Karpas-422 (cell line): ENCODE data around the gene PHOSPHO1. TPM values are rescaled to one million over a fixed set of nuclear protein-coding genes. Genes with fewer than 3 reads are reported as not detected.
"Not testable (repeated sequence)": the region's sequence is repeated elsewhere in the genome, so short reads cannot be mapped to it uniquely, and the experiment has no call there.

Experiments used
- DNase-seq: peaks from one replicate; pipeline ENCODE4 v3.0.0-alpha.2; 2015
- H2AFZ ChIP-seq: fragments of 200-600 bp; sonication (generic); 2 replicates; pipeline ENCODE4 v1.6.1; 2014; ENCODE audit warnings: antibody characterized with exemption, low read length, mixed read lengths
- H3K27ac ChIP-seq: fragments of 200-600 bp; sonication (generic); 2 replicates; pipeline ENCODE4 v1.5.1; 2014; ENCODE audit warnings: mild to moderate bottlenecking, low read length, moderate library complexity
- H3K27me3 ChIP-seq: fragments of 200-600 bp; sonication (generic); 2 replicates; pipeline ENCODE4 v1.6.1; 2014; ENCODE audit warnings: low read length, mixed read lengths
- H3K36me3 ChIP-seq: fragments of 200-600 bp; sonication (generic); 2 replicates; pipeline ENCODE4 v1.6.1; 2014; ENCODE audit warnings: low read length, mixed read lengths; ENCODE audit not compliant: insufficient read depth
- H3K4me1 ChIP-seq: fragments of 200-600 bp; sonication (generic); 2 replicates; pipeline ENCODE4 v1.6.1; 2014; ENCODE audit warnings: mild to moderate bottlenecking, low read length, mixed read lengths
- H3K4me2 ChIP-seq: fragments of 200-600 bp; sonication (generic); 2 replicates; pipeline ENCODE4 v1.6.1; 2014; ENCODE audit warnings: low read length, low read depth, mild to moderate bottlenecking; ENCODE audit not compliant: poor library complexity, severe bottlenecking
- H3K4me3 ChIP-seq: fragments of 200-600 bp; sonication (generic); 2 replicates; pipeline ENCODE4 v1.5.1; 2014; ENCODE audit warnings: mild to moderate bottlenecking, antibody characterized with exemption, low read length, mixed read lengths
- H3K79me2 ChIP-seq: fragments of 200-600 bp; sonication (generic); 2 replicates; pipeline ENCODE4 v1.6.1; 2014; ENCODE audit warnings: mild to moderate bottlenecking, low read length, mixed read lengths
- H3K9ac ChIP-seq: fragments of 200-600 bp; sonication (generic); 2 replicates; pipeline ENCODE4 v1.6.0; 2014; ENCODE audit warnings: low read length
- H3K9me2 ChIP-seq: fragments of 200-600 bp; sonication (generic), shearing (Covaris generic); replicated peaks from 2 replicates; pipeline ENCODE4 v1.6.0; 2014; ENCODE audit warnings: mild to moderate bottlenecking, low read length, moderate library complexity; ENCODE audit not compliant: insufficient read depth
- H3K9me3 ChIP-seq: fragments of 300-700, 200-600 bp; sonication (generic); 2 replicates; pipeline ENCODE4 v1.6.1; 2014; ENCODE audit warnings: low read length, mixed read lengths
- H4K20me1 ChIP-seq: fragments of 200-600 bp; sonication (generic); 2 replicates; pipeline ENCODE4 v1.6.1; 2014; ENCODE audit warnings: mild to moderate bottlenecking, antibody characterized with exemption, low read length, low read depth; ENCODE audit not compliant: insufficient read depth
- total RNA-seq: library from RNA; depleted of rRNA; stranded (reverse); fragments of >200 nt; shearing (Covaris generic); gene quantifications from 2 replicates; pipeline ENCODE4 v1.2.3, GENCODE V29; 2014; ENCODE audit warnings: low replicate concordance; rRNA removed

The PHOSPHO1 gene, protein sequence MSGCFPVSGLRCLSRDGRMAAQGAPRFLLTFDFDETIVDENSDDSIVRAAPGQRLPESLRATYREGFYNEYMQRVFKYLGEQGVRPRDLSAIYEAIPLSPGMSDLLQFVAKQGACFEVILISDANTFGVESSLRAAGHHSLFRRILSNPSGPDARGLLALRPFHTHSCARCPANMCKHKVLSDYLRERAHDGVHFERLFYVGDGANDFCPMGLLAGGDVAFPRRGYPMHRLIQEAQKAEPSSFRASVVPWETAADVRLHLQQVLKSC
- 2.3 TPM in 1 of 2 replicates, not detected in the other for total RNA-seq

DNA sequence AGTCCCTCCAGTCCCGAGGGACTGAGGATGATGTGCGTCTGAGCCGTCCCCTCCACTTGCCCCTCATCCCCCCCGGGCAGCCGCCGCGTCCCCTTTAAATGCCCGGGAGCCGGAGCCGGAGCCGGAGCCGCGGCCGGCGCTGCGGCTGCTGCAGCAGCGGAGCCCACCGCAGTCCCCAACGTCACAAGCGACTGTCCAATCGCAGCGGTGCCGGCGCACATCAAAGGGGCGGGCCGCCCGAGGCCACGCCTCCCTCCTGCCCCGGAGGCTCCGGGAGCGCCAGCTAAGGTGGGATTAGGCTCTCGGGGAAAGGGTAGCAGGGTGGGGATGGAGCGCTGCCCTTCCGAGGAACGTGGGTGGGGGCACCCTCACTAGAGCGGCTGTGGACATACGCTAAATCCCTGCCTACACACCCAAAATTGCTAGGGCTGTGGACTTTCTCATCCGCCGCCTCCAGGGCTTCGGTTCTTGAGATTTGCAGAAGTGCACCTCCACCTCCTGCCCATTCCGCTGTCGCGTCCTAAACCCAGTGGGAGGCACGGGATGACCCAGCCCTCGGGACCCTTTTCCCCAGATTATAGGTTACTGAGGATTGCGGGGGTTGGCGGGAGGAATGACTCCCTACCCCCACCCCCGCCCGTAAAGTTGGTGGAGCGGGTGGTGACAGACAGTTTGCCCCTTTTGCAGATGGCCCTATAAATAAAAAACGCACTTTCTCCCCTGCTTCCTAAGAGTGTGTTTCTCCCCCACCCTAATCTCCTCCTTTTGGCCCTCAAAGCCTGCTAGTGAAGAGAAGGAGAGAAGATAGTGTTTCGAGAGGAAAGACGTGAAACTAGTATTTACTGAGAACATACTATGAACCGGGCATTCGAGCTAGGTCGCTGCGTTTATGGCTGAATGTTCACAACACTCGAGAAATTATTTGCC, at the start of gene PHOSPHO1:
PHOSPHO1 (minus strand) TSS at position 152 of the 927 bp plus-strand sequence. CDS start 4,096 bp downstream, outside the sequence.
- Histone ChIP-seq H3K9me3 (no peaks in the 10 kb centered on the region), H3K4me1 (peaks cover 15% of the 10 kb centered on the region), H3K9me2 (no peaks in the 10 kb centered on the region), H3K4me2 (peak within 1 kb of the TSS; percentile 87), H3K36me3 (no peaks in the 10 kb centered on the region), H3K79me2 (no peaks in the 10 kb centered on the region), H2AFZ (peak within 1 kb of the TSS; percentile 1; the same call in 1 of the 2 replicates), H3K27me3 (no peaks in the 10 kb centered on the region), H3K9ac (peak within 1 kb of the TSS; percentile 53), H3K27ac (no peak within 1 kb of the TSS), H3K4me3 (peak within 1 kb of the TSS; percentile 62), H4K20me1 (no peaks in the 10 kb centered on the region; the same call in 1 of the 2 replicates)
- DNase-seq, result peak; percentile 95

DNA sequence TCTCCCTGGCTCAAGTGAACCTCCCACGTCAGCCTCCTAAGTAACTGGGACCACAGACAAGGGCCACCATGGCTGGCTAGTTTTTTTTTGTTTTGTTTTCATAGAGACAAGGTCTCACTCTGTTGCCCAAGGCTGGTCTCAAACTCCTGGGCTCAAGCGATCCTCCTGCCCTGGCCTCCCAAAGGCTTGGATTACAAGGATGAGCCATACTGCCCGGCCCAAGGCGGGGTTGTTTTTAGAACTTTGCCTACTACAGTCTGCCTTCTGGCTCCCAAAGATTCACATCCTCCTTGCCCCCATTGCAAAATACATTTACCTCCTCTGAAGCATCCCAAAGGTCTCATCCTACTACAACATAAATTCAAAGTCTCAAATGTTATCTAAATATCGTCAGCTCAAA, 49.5 kb upstream of the PHOSPHO1 start:
- Histone ChIP-seq H3K4me2 (no peak overlapping the region), H3K27ac (no peak overlapping the region)
- DNase-seq, result no peak

DNA sequence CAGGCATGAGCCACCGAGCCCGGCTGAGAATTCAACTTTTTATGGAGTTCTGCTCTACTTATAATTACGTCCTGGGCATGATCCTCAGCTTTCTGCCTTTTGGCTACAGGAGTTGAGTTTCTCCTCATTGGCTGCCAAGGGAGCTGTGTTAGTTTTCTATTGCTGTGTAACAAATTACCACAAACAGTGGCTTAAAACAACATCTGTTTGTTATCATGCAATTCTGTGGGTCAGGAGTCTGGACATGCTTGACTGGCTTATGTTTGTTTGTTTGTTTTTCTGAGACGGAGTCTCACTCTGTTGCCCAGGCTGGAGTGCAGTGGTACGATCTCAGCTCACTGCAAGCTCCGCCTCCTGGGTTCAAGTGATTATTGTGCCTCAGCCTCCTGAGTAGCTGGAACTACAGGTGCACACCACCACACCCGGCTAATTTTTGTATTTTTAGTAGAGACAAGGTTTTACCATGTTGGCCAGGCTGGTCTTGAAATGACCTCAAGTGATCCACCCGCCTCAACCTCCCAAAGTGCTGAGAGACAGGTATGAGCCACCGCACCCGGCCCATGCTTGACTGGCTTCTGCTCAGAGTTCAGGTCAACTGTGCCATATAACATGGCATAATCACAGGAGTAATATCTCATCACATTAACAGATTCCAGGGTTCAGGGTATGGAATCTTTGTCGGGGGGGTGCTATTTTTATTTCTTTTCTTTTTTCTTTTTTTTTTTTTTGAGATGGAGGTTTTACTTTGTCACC, 48.9 kb upstream of the PHOSPHO1 start:
- H3K9me2 ChIP-seq, H3K4me3 ChIP-seq, H3K4me2 ChIP-seq, H3K79me2 ChIP-seq, DNase-seq, H3K36me3 ChIP-seq, H3K9me3 ChIP-seq, H3K9ac ChIP-seq, H3K27me3 ChIP-seq, H2AFZ ChIP-seq, H3K27ac ChIP-seq, H4K20me1 ChIP-seq: not testable (repeated sequence)
- peaks cover 11% of the 10 kb centered on the region for H3K4me1 ChIP-seq

More for the DNA sequence above, 49.5 kb upstream of the PHOSPHO1 start:
- Histone ChIP-seq H3K4me1 (peaks cover 11% of the 10 kb centered on the region), H3K27me3 (no peaks in the 10 kb centered on the region), H3K79me2 (no peaks in the 10 kb centered on the region), H4K20me1 (no peaks in the 10 kb centered on the region), H2AFZ (no peak overlapping the region), H3K36me3 (no peaks in the 10 kb centered on the region), H3K4me3 (no peak overlapping the region), H3K9me2 (no peaks in the 10 kb centered on the region), H3K9me3 (no peaks in the 10 kb centered on the region), H3K9ac (no peak overlapping the region)

DNA sequence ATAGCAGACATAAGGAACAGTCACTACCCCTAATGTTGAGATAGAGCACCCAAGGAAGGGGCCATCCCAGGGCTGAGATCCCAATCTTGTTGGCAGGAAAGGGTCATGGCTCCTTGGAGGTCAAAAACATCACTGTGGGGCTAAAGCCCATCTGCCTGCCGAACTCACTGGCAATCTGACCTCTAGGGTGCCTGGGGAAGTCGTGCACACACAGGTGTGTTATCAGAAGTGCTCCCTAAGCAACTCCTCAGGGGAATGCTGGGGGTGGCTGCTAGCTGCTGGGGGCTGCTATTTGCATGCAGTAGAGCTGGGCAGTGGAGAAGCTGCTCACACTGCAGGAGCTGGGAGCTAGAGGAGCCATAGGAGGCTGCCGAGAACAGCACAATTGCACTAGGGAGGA, 47.5 kb upstream of the PHOSPHO1 start:
- H3K36me3 ChIP-seq, result no peaks in the 10 kb centered on the region
- no peaks in the 10 kb centered on the region for H3K27me3 ChIP-seq
- no peak overlapping the region for H3K4me3 ChIP-seq
- no peaks in the 10 kb centered on the region for H4K20me1 ChIP-seq
- no peaks in the 10 kb centered on the region for H3K9me2 ChIP-seq
- no peaks in the 10 kb centered on the region for H3K79me2 ChIP-seq
- H3K9ac ChIP-seq, result no peak overlapping the region; the same call in 1 of the 2 replicates
- peaks cover 11% of the 10 kb centered on the region for H3K4me1 ChIP-seq
- H3K9me3 ChIP-seq, result no peaks in the 10 kb centered on the region
- H2AFZ ChIP-seq, result no peak overlapping the region
- DNase-seq, result no peak
- H3K4me2 ChIP-seq, result peak overlapping the region; percentile 27
- H3K27ac ChIP-seq, result no peak overlapping the region

DNA sequence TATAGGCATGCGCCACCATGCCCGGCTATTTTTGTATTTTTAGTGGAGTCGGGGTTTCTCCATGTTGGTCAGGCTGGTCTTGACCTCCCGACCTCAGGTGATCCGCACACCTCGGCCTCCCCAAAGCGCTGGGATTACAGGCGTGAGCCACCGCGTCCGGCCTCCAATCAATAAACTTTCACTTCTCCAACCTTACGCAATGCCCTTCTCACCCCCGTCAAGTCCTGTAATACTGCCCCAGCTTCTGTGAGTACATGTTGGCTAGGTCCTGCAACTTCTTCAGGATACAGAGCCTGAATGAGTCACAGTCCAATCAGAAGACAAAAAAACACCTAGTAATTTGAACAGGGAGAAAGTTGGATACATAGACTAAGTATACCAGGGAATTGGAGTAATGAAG, 47.1 kb upstream of the PHOSPHO1 start:
- DNase-seq, result no peak
- no peaks in the 10 kb centered on the region for H3K36me3 ChIP-seq
- no peaks in the 10 kb centered on the region for H4K20me1 ChIP-seq
- no peaks in the 10 kb centered on the region for H3K79me2 ChIP-seq
- no peaks in the 10 kb centered on the region for H3K9me2 ChIP-seq
- no peak overlapping the region for H3K9ac ChIP-seq
- no peak overlapping the region for H3K27ac ChIP-seq
- no peak overlapping the region for H2AFZ ChIP-seq
- peaks cover 11% of the 10 kb centered on the region for H3K4me1 ChIP-seq
- H3K4me2 ChIP-seq, result peak overlapping the region; percentile 27
- H3K9me3 ChIP-seq, result no peaks in the 10 kb centered on the region
- H3K27me3 ChIP-seq, result no peaks in the 10 kb centered on the region
- H3K4me3 ChIP-seq, result no peak overlapping the region

DNA sequence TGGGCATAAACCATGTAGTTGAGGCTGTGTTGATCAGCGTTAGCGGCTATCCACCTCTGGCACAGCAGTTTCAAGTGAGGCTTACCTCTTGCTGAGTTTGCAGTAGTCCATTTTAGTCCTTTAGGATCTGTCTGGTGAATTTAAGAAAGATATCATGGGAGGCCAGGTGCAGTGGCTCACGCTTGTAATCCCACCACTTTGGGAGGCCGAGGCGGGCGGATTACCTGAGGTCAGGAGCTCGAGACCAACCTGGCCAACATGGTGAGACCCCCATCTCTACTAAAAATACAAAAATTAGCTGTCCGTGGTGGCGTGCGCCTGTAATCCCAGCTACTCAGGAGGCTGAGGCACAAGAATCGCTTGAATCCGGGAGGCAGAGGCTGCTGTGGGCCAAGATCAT, 45.4 kb upstream of the PHOSPHO1 start:
- peaks cover 11% of the 10 kb centered on the region for H3K4me1 ChIP-seq
- not testable (repeated sequence) for DNase-seq, H3K27ac ChIP-seq

DNA sequence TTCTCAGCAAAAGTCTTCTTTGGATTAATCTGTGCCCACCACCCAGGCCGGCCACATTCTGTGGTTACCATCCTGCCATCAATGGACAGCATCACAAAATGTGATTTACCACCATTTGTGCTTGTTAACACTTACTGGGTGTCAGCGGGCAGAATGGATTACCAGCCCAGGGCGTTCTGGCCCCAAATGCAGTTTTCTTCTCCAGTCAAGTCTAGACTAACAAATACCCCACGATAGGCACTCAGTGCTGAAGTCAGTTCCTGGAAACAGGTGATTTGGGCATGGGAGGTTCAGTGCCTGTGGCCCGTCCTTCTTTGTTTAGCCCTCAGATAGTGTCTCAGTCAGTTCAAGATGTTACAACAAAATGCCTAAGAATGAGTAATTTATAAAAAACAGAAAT, 38.8 kb upstream of the PHOSPHO1 start:
- Histone ChIP-seq H3K36me3 (no peaks in the 10 kb centered on the region), H3K27ac (no peak overlapping the region), H2AFZ (no peak overlapping the region), H3K4me1 (no peaks in the 10 kb centered on the region), H3K27me3 (no peaks in the 10 kb centered on the region), H3K9me3 (no peaks in the 10 kb centered on the region), H3K9ac (no peak overlapping the region), H3K9me2 (no peaks in the 10 kb centered on the region), H3K79me2 (no peaks in the 10 kb centered on the region), H3K4me3 (no peak overlapping the region), H4K20me1 (no peaks in the 10 kb centered on the region), H3K4me2 (no peak overlapping the region)
- no peak for DNase-seq

More for the DNA sequence above, 45.4 kb upstream of the PHOSPHO1 start:
- not testable (repeated sequence) for H3K4me3 ChIP-seq, H3K27me3 ChIP-seq, H3K9ac ChIP-seq, H3K79me2 ChIP-seq, H3K9me2 ChIP-seq, H2AFZ ChIP-seq, H3K36me3 ChIP-seq, H3K4me2 ChIP-seq, H4K20me1 ChIP-seq, H3K9me3 ChIP-seq

DNA sequence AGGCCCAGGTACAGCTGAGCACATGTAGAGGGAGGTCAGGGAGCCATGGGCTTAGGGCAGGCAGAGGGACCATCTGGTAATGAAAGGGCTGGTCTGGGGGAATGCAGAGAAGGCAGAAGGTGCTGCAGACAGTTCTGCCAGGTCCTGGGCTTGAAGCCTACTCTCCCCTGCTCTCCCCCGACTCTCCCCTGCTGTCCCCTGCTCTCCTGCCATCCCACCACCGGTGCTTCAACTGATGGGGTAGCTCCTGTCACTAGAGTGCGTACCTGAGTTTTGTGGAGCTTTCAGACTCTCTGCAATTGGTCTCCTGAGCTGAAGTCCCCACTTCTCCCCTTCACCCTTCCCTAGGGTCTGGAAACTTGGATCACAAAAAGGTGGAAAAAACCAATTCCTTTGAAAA, 37.3 kb upstream of the PHOSPHO1 start:
- Histone ChIP-seq H4K20me1 (no peaks in the 10 kb centered on the region), H3K9me2 (no peaks in the 10 kb centered on the region), H3K4me2 (no peak overlapping the region), H3K27ac (no peak overlapping the region), H3K4me3 (no peak overlapping the region), H3K9me3 (no peaks in the 10 kb centered on the region), H3K36me3 (no peaks in the 10 kb centered on the region), H3K9ac (no peak overlapping the region), H2AFZ (no peak overlapping the region), H3K4me1 (no peaks in the 10 kb centered on the region), H3K79me2 (no peaks in the 10 kb centered on the region), H3K27me3 (no peaks in the 10 kb centered on the region)
- no peak for DNase-seq
